NB4 (cell line): ENCODE results near the gene CLIC3.

Source experiments
- CTCF ChIP-seq: IDR thresholded peaks from one replicate; pipeline ENCODE4 v1.5.1; 2012; ENCODE audit warnings: low read depth, low read length
- POLR2A ChIP-seq: IDR thresholded peaks from 2 replicates; pipeline ENCODE4 v1.6.1; 2011; ENCODE audit warnings: mild to moderate bottlenecking; ENCODE audit not compliant: insufficient read length; ENCODE audit errors: extremely low read depth

GRCh38 chr9:136946228-136947027 lies 49.9 kb downstream of the CLIC3 start:
- TF ChIP-seq CTCF = no peak
- TF ChIP-seq POLR2A = no peak
